H1 (cell line): ENCODE results near the gene ZKSCAN8.
"Not testable (repeated sequence)": the region's sequence is repeated elsewhere in the genome, so short reads cannot be mapped to it uniquely, and the experiment has no call there.

Experiments used
- ATF3 ChIP-seq: IDR thresholded peaks from 2 replicates; pipeline ENCODE4 v1.6.1; 2011; ENCODE audit warnings: low read depth, mild to moderate bottlenecking, low read length; ENCODE audit not compliant: insufficient read depth
- CEBPB ChIP-seq: IDR thresholded peaks from 2 replicates; pipeline ENCODE4 v1.6.1; 2012; ENCODE audit warnings: low read depth, low read length
- CHD2 ChIP-seq: IDR thresholded peaks from 2 replicates; pipeline ENCODE4 v1.6.1; 2012; ENCODE audit warnings: low read length, improper control_type of control experiment
- EP300 ChIP-seq, 2 experiments: IDR thresholded peaks; 1 replicate in 1 of 2; 2 replicates in 1 of 2; pipeline ENCODE4 v1.6.1; 2011 to 2012; ENCODE audit warnings: low read depth in 2 of 2, low read length in 2 of 2, mild to moderate bottlenecking in 2 of 2, borderline replicate concordance in 1 of 2, inconsistent platforms in 1 of 2, moderate library complexity in 1 of 2
- GABPA ChIP-seq: IDR thresholded peaks from 2 replicates; pipeline ENCODE4 v1.6.1; 2011; ENCODE audit warnings: mild to moderate bottlenecking, low read length, moderate library complexity, borderline replicate concordance; ENCODE audit not compliant: insufficient read depth
- POU5F1 ChIP-seq: IDR thresholded peaks from 2 replicates; pipeline ENCODE4 v1.6.1; 2011; ENCODE audit warnings: low read depth, mild to moderate bottlenecking, low read length, moderate library complexity
- RFX5 ChIP-seq: IDR thresholded peaks from 2 replicates; pipeline ENCODE4 v1.6.1; 2011; ENCODE audit warnings: low read depth, low read length, improper control_type of control experiment, borderline replicate concordance
- RNF2 ChIP-seq: fragments of 200-900, 300-1000 bp; sonication (generic); IDR thresholded peaks from 2 replicates; pipeline ENCODE4 v1.7.1; 2016; ENCODE audit warnings: borderline replicate concordance, low read depth, mild to moderate bottlenecking, antibody characterized with exemption, low read length; ENCODE audit not compliant: poor library complexity, severe bottlenecking; ENCODE audit errors: missing control alignments
- SIX5 ChIP-seq: IDR thresholded peaks from 2 replicates; pipeline ENCODE4 v1.6.1; 2011; ENCODE audit warnings: mild to moderate bottlenecking, low read depth, low read length
- SP1 ChIP-seq: IDR thresholded peaks from 2 replicates; pipeline ENCODE4 v1.6.1; 2011; ENCODE audit warnings: low read depth, low read length
- TAF7 ChIP-seq: optimal IDR thresholded peaks from 2 replicates; pipeline ENCODE3; 2011; ENCODE audit warnings: low read depth, mild to moderate bottlenecking, inconsistent platforms, low read length, moderate library complexity, borderline replicate concordance
- ZNF274 ChIP-seq: IDR thresholded peaks from 2 replicates; pipeline ENCODE4 v1.7.0; 2012; ENCODE audit warnings: low read length, borderline replicate concordance; ENCODE audit errors: extremely low read depth
- TF ChIP-seq, protein P1 (sequence below), 3 experiments: IDR thresholded peaks; 1 replicate in 2 of 3; 2 replicates in 1 of 3; pipeline versions ENCODE4 v1.5.1 to v1.6.1; 2011; ENCODE audit warnings: low read length in 3 of 3, mild to moderate bottlenecking in 3 of 3, inconsistent platforms in 2 of 3, low read depth in 1 of 3, moderate library complexity in 1 of 3; ENCODE audit not compliant: insufficient read depth in 1 of 3; ENCODE audit errors: control extremely low read depth in 1 of 3

- TF ChIP-seq GABPA; CEBPB; TAF7; RFX5; CHD2; ATF3; POU5F1; RNF2; SP1; EP300 (IDR thresholded peaks at IDR 0.05; ENCODE audit: borderline replicate concordance in 1 of 2, low read depth in 2 of 2, low read length in 2 of 2); SIX5; ZNF274: not testable (repeated sequence)
- TF ChIP-seq, protein P1, sequence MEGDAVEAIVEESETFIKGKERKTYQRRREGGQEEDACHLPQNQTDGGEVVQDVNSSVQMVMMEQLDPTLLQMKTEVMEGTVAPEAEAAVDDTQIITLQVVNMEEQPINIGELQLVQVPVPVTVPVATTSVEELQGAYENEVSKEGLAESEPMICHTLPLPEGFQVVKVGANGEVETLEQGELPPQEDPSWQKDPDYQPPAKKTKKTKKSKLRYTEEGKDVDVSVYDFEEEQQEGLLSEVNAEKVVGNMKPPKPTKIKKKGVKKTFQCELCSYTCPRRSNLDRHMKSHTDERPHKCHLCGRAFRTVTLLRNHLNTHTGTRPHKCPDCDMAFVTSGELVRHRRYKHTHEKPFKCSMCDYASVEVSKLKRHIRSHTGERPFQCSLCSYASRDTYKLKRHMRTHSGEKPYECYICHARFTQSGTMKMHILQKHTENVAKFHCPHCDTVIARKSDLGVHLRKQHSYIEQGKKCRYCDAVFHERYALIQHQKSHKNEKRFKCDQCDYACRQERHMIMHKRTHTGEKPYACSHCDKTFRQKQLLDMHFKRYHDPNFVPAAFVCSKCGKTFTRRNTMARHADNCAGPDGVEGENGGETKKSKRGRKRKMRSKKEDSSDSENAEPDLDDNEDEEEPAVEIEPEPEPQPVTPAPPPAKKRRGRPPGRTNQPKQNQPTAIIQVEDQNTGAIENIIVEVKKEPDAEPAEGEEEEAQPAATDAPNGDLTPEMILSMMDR (IDR thresholded peaks at IDR 0.05; ENCODE audit: control extremely low read depth in 1 of 3, insufficient read depth in 1 of 3, low read depth in 1 of 3, low read length in 3 of 3) = not testable (repeated sequence)
These were observed 19.4 kb upstream of the ZKSCAN8 start for GRCh38 chr6:28122283-28122682.
